ENCODE measurements around the gene ANO3. TPM values are rescaled to one million over a fixed set of nuclear protein-coding genes. Genes with fewer than 3 reads are reported as not detected.

The ANO3 gene
- total RNA-seq, 4 donors from 2014 or later = 0.18 to 0.47 TPM; not detected in 2

DNA sequence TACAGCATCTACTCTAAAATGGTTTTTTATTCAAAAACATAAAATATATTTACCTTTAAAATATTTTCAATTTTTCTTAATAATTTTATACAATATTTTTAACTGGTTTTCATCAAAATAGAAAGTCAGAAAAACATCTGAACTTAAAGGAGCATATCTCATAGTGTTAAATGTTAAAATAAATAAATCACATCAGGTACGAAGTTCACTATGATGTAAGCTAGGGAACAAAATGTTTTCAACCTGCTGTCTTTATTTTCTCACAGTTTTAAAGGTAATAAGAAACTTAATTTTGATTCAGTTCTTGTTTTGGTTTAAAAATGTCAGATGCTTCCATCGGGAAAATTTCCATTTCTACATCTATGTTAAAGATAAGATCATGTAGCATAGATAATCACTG is 142.5 kb downstream of the ANO3 start:
- no peaks in the 10 kb centered on the region for H3K27me3 ChIP-seq
- no peaks in the 10 kb centered on the region for H3K36me3 ChIP-seq
- no peak overlapping the region for H3K27ac ChIP-seq
- TF ChIP-seq, protein P1, sequence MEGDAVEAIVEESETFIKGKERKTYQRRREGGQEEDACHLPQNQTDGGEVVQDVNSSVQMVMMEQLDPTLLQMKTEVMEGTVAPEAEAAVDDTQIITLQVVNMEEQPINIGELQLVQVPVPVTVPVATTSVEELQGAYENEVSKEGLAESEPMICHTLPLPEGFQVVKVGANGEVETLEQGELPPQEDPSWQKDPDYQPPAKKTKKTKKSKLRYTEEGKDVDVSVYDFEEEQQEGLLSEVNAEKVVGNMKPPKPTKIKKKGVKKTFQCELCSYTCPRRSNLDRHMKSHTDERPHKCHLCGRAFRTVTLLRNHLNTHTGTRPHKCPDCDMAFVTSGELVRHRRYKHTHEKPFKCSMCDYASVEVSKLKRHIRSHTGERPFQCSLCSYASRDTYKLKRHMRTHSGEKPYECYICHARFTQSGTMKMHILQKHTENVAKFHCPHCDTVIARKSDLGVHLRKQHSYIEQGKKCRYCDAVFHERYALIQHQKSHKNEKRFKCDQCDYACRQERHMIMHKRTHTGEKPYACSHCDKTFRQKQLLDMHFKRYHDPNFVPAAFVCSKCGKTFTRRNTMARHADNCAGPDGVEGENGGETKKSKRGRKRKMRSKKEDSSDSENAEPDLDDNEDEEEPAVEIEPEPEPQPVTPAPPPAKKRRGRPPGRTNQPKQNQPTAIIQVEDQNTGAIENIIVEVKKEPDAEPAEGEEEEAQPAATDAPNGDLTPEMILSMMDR (IDR thresholded peaks at IDR 0.05) = no peak
- no peak for TF ChIP-seq POLR2A (IDR thresholded peaks at IDR 0.05)
- H3K9me3 ChIP-seq = no peaks in the 10 kb centered on the region
- H3K4me3 ChIP-seq = no peak overlapping the region
- no peak for DNase-seq
- H3K4me1 ChIP-seq = no peaks in the 10 kb centered on the region

DNA sequence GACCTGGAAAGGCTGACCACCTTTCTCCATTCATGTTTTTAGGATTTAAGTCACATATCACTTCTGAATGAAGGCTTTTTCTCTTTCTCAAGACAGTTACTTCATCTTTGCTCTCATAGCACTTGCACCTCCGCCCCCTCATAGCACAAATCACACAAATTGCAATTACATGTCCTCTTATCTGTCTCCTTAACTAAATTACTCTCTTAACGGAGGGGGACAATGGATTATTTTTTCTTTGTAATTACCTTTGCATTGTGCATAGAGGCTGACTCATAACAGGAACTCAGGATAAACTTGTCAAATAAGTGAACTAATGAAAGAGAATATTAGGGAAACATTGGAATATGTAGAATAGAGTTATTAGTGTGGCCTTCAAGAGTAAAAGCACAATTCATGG is 145.5 kb downstream of the ANO3 start:
- Histone ChIP-seq H3K36me3 (no peaks in the 10 kb centered on the region), H3K27me3 (no peaks in the 10 kb centered on the region), H3K4me1 (no peaks in the 10 kb centered on the region), H3K27ac (no peak overlapping the region), H3K4me3 (no peak overlapping the region), H3K9me3 (no peaks in the 10 kb centered on the region)
- DNase-seq = no peak
- TF ChIP-seq, protein P1 (IDR thresholded peaks at IDR 0.05) = no peak
- TF ChIP-seq POLR2A (IDR thresholded peaks at IDR 0.05) = no peak

DNA sequence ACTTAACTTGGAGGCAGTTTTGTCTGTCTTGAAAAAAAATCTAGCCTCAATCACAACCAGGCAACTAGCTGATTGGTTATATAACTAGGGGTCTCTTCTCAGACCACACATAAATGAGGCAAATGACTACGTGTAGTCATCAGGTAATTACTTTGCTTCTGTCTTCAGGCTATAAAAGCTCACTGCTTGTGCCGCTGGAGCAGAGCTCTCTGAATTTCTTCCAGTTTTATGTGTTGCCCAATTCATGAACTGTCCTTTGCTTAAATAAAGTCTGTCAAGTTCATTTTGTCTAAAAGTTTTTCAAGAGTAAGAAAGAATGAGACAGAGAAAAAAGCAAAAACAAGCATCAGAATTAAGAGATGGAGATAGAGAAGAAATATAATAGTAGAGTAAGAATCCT is 146.8 kb downstream of the ANO3 start:
- no peaks in the 10 kb centered on the region for H3K4me1 ChIP-seq
- H3K27ac ChIP-seq = no peak overlapping the region
- TF ChIP-seq, protein P1 (IDR thresholded peaks at IDR 0.05) = no peak
- no peak for TF ChIP-seq POLR2A (IDR thresholded peaks at IDR 0.05)
- H3K4me3 ChIP-seq = no peak overlapping the region
- no peaks in the 10 kb centered on the region for H3K36me3 ChIP-seq
- no peaks in the 10 kb centered on the region for H3K27me3 ChIP-seq
- no peaks in the 10 kb centered on the region for H3K9me3 ChIP-seq
- no peak for DNase-seq

DNA sequence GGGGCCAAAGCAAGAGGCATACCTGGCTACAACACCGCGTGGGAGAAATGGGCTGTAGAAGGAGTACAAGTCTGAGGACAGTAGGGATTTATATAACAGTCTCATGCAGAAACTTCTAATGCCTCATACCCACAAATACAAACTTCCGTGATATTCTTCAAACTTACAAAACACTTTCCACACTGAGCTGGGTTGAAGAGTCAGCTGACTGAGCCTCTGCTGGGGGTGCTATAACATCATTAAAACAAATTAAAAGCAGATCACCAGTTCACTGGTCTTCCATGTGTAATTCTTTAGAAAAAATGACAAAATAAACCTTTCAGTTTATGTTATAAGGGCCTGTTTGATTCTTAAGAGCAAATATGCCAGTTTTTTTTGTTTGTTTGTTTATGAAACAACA is 148.1 kb downstream of the ANO3 start:
- no peaks in the 10 kb centered on the region for H3K36me3 ChIP-seq
- H3K9me3 ChIP-seq = peaks cover 0 to 3% (median 0%) of the 10 kb centered on the region in 4 donors
- no peak overlapping the region for H3K4me3 ChIP-seq
- no peak for DNase-seq
- no peak for TF ChIP-seq POLR2A (IDR thresholded peaks at IDR 0.05)
- TF ChIP-seq, protein P1 (IDR thresholded peaks at IDR 0.05) = no peak
- H3K27me3 ChIP-seq = no peaks in the 10 kb centered on the region
- H3K4me1 ChIP-seq = no peaks in the 10 kb centered on the region
- H3K27ac ChIP-seq = no peak overlapping the region

- H3K27ac ChIP-seq = no peak overlapping the region
- H3K9me3 ChIP-seq = peaks cover 0 to 3% (median 0%) of the 10 kb centered on the region in 4 donors
- H3K4me3 ChIP-seq = no peak overlapping the region
- H3K36me3 ChIP-seq = no peaks in the 10 kb centered on the region
- no peaks in the 10 kb centered on the region for H3K27me3 ChIP-seq
- no peaks in the 10 kb centered on the region for H3K4me1 ChIP-seq
- TF ChIP-seq, protein P1 (IDR thresholded peaks at IDR 0.05) = no peak
- no peak for TF ChIP-seq POLR2A (IDR thresholded peaks at IDR 0.05)
- DNase-seq = no peak
Observed at GRCh38 chr11:26483108-26483507, 151.2 kb downstream of the ANO3 start.

GRCh38 chr11:26490546-26490945 is 158.6 kb downstream of the ANO3 start:
- Histone ChIP-seq H3K4me1 (no peaks in the 10 kb centered on the region), H3K36me3 (no peaks in the 10 kb centered on the region), H3K27me3 (no peaks in the 10 kb centered on the region), H3K27ac (no peak overlapping the region), H3K9me3 (no peaks in the 10 kb centered on the region), H3K4me3 (no peak overlapping the region)
- TF ChIP-seq, protein P1 (IDR thresholded peaks at IDR 0.05) = no peak
- TF ChIP-seq POLR2A (IDR thresholded peaks at IDR 0.05) = no peak
- no peak for DNase-seq
